ENCODE measurements around the gene GPX5. TPM values are rescaled to one million over a fixed set of nuclear protein-coding genes. Genes with fewer than 3 reads are reported as not detected.
A peak's percentile ranks its signal among the peaks of the same experiment; 100 is the strongest.
"Not testable (repeated sequence)": the region's sequence is repeated elsewhere in the genome, so short reads cannot be mapped to it uniquely, and the experiment has no call there.

GPX5 gene
- total RNA-seq, 1 donor from 2014 or later, result not detected

GRCh38 chr6:28491984-28492317, 33.7 kb upstream of the GPX5 start:
- Mint-ChIP-seq H3K9me3 (ENCODE audit: unreplicated experiment) (peaks cover 9% of the 10 kb centered on the region), H3K4me1 (ENCODE audit: low read depth, unreplicated experiment) (peaks cover 5% of the 10 kb centered on the region), H3K27me3 (ENCODE audit: unreplicated experiment) (no peaks in the 10 kb centered on the region), H3K4me3 (ENCODE audit: unreplicated experiment) (peak overlapping the region; percentile 10), H3K27ac (ENCODE audit: unreplicated experiment) (no peak overlapping the region), H3K36me3 (ENCODE audit: unreplicated experiment) (no peaks in the 10 kb centered on the region)
- no peak for DNase-seq
- no peak for TF ChIP-seq CTCF (IDR thresholded peaks at IDR 0.05; ENCODE audit: partially characterized antibody, unreplicated experiment)

- H3K27ac Mint-ChIP-seq (ENCODE audit: unreplicated experiment), result no peak overlapping the region
- H3K36me3 Mint-ChIP-seq (ENCODE audit: unreplicated experiment), result no peaks in the 10 kb centered on the region
- H3K27me3 Mint-ChIP-seq (ENCODE audit: unreplicated experiment), result no peaks in the 10 kb centered on the region
- TF ChIP-seq CTCF (IDR thresholded peaks at IDR 0.05; ENCODE audit: partially characterized antibody, unreplicated experiment), result no peak
- no peak overlapping the region for H3K4me3 Mint-ChIP-seq (ENCODE audit: unreplicated experiment)
- H3K4me1 Mint-ChIP-seq (ENCODE audit: low read depth, unreplicated experiment), result no peaks in the 10 kb centered on the region
- DNase-seq, result no peak
- H3K9me3 Mint-ChIP-seq (ENCODE audit: unreplicated experiment), result peaks cover 4% of the 10 kb centered on the region
Measured at GRCh38 chr6:28496099-28496779, 29.4 kb upstream of the GPX5 start.

- no peaks in the 10 kb centered on the region for H3K27me3 Mint-ChIP-seq (ENCODE audit: unreplicated experiment)
- no peaks in the 10 kb centered on the region for H3K36me3 Mint-ChIP-seq (ENCODE audit: unreplicated experiment)
- DNase-seq, result no peak
- H3K27ac Mint-ChIP-seq (ENCODE audit: unreplicated experiment), result no peak overlapping the region
- H3K9me3 Mint-ChIP-seq (ENCODE audit: unreplicated experiment), result no peaks in the 10 kb centered on the region
- H3K4me1 Mint-ChIP-seq (ENCODE audit: low read depth, unreplicated experiment), result no peaks in the 10 kb centered on the region
- no peak overlapping the region for H3K4me3 Mint-ChIP-seq (ENCODE audit: unreplicated experiment)
- no peak for TF ChIP-seq CTCF (IDR thresholded peaks at IDR 0.05; ENCODE audit: partially characterized antibody, unreplicated experiment)
Measured at GRCh38 chr6:28497306-28497705, 28.4 kb upstream of the GPX5 start.

- Mint-ChIP-seq H3K9me3 (ENCODE audit: unreplicated experiment) (no peaks in the 10 kb centered on the region), H3K4me3 (ENCODE audit: unreplicated experiment) (no peak overlapping the region), H3K27ac (ENCODE audit: unreplicated experiment) (no peak overlapping the region), H3K36me3 (ENCODE audit: unreplicated experiment) (no peaks in the 10 kb centered on the region), H3K4me1 (ENCODE audit: low read depth, unreplicated experiment) (no peaks in the 10 kb centered on the region), H3K27me3 (ENCODE audit: unreplicated experiment) (no peaks in the 10 kb centered on the region)
- no peak for TF ChIP-seq CTCF (IDR thresholded peaks at IDR 0.05; ENCODE audit: partially characterized antibody, unreplicated experiment)
- no peak for DNase-seq
Measured at GRCh38 chr6:28497893-28498292, 27.8 kb upstream of the GPX5 start.

- H3K27ac Mint-ChIP-seq (ENCODE audit: unreplicated experiment), result no peak overlapping the region
- TF ChIP-seq CTCF (IDR thresholded peaks at IDR 0.05; ENCODE audit: partially characterized antibody, unreplicated experiment), result no peak
- peaks cover 4% of the 10 kb centered on the region for H3K27me3 Mint-ChIP-seq (ENCODE audit: unreplicated experiment)
- H3K4me1 Mint-ChIP-seq (ENCODE audit: low read depth, unreplicated experiment), result no peaks in the 10 kb centered on the region
- no peak for DNase-seq
- no peak overlapping the region for H3K4me3 Mint-ChIP-seq (ENCODE audit: unreplicated experiment)
- H3K36me3 Mint-ChIP-seq (ENCODE audit: unreplicated experiment), result no peaks in the 10 kb centered on the region
- H3K9me3 Mint-ChIP-seq (ENCODE audit: unreplicated experiment), result no peaks in the 10 kb centered on the region
Measured at GRCh38 chr6:28501259-28501658, 24.4 kb upstream of the GPX5 start.

- not testable (repeated sequence) for H3K4me1 Mint-ChIP-seq (ENCODE audit: low read depth, unreplicated experiment); DNase-seq; H3K27me3 Mint-ChIP-seq (ENCODE audit: unreplicated experiment); H3K4me3 Mint-ChIP-seq (ENCODE audit: unreplicated experiment); H3K27ac Mint-ChIP-seq (ENCODE audit: unreplicated experiment); H3K36me3 Mint-ChIP-seq (ENCODE audit: unreplicated experiment); H3K9me3 Mint-ChIP-seq (ENCODE audit: unreplicated experiment)
Measured at GRCh38 chr6:28502136-28502535, 23.5 kb upstream of the GPX5 start.

- not testable (repeated sequence) for H3K4me3 Mint-ChIP-seq (ENCODE audit: unreplicated experiment); H3K9me3 Mint-ChIP-seq (ENCODE audit: unreplicated experiment); H3K36me3 Mint-ChIP-seq (ENCODE audit: unreplicated experiment); H3K4me1 Mint-ChIP-seq (ENCODE audit: low read depth, unreplicated experiment); DNase-seq; H3K27ac Mint-ChIP-seq (ENCODE audit: unreplicated experiment); H3K27me3 Mint-ChIP-seq (ENCODE audit: unreplicated experiment)
Measured at GRCh38 chr6:28502709-28503305, 22.9 kb upstream of the GPX5 start.
